Suppressor macrophage treated with lipopolysaccharide for 4 hours (primary cell): ENCODE data around the gene PDZRN3.
"Not testable (repeated sequence)": the region's sequence is repeated elsewhere in the genome, so short reads cannot be mapped to it uniquely, and the experiment has no call there.

ENCODE experiments used
- DNase-seq: peaks from one replicate; pipeline ENCODE4 v3.0.0-alpha.2; 2020

The PDZRN3 gene

DNA sequence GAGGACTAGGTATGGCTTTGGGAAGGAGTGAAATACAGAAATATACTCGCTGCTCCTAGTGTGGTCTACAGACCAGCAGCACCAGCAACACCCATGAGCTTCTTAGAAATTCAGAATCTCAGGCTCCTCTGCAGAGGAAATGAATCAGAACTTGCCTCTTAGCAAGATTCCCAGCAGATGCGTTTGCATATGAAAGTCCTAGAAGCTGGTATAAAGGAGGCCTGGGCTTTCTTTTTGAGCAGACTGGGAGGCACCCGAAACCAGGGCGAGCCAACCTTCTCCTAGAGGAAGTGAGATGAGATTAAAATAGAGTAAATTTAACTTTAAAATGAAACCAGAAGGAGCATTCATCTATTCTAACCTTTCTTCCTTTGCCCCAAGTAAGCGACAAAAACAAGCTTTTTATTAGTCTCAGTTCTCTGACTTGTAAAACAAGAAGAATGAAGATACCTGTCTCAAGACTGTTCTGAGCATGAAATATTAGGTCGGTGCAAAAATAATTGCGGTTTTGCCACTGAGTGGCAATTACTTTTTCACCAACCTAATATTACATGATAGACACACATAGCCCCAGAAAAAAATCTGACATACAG is 140.0 kb downstream of the PDZRN3 start:
- no peak for DNase-seq

DNA sequence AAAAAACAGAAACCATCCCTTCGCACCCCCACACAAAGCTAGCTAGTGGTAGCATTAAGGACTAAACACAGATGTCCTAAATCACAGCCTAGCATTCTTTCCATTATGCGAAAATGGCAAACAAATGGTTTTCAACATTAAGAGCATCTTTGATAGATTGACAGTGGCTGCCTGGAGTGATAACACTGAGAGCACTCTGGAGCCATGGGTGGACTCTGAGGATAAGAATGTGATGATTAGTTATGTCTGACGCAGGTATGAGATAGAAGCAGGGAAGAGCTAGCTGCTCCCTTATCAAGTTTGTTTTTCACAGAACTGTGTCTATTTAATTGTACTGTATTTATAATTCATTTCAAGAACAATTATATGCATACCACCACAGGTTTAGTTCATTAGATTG is 142.9 kb downstream of the PDZRN3 start:
- no peak for DNase-seq

DNA sequence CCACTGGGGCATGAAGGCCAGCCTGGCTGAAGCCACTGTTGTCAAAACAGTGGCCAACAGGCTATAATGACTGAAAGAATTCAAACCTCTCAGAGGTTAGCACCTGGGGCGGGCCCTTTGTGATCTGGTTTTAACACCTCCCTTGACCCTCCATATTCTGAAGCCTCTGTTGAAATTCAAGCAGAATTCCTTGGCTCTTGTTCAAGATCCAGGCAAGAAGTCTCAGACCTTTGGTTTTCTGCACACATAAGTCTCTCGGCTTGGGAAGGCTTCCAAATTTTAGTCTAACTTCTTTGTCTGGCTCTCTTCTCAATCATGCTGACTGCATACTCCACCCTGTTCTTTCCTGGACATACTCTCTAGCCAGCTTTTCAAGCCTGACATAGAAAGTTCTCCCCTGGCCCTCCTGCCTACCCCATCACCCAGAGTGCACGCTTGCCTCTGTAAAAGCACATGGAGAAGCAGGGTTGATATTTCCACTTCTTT is 144.5 kb downstream of the PDZRN3 start:
- no peak for DNase-seq

DNA sequence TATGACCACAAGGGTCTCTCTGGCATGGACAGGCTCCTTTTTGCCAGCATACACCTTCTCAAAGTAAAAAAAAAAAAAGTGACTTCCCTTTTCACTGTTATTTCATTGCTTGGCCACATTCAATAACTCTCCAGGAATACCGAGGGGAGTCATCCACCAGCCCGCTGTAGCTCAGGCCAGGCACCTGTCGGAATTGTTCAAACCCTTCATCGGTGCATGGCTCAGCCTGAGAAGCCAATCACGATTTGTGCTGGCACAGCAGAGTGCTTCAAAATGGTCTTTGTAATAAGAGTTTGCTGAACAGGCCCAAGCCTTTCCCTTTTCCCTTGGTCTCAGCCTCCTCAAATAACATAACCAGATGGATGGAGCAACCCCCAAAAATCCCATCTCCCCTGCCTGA is 145.4 kb downstream of the PDZRN3 start:
- DNase-seq = no peak

DNA sequence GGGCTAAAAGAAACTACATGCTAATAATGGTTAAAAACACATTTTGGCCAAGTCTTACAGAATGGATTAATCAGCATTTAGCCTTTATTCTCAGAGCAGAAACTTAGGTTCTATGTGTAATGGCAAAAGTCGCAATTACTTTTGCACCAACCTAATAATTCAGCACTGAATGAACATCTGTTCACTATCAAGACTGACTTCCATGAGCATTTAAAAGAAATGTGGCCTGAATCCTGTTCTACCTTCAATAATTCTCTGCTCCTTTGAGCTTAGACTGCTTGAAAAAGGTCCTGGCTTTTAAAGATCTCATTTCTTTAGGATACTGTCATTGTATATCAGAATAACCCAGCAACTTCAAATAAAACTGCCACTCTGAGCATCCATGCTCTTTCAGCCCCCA is 145.9 kb downstream of the PDZRN3 start:
- no peak for DNase-seq

DNA sequence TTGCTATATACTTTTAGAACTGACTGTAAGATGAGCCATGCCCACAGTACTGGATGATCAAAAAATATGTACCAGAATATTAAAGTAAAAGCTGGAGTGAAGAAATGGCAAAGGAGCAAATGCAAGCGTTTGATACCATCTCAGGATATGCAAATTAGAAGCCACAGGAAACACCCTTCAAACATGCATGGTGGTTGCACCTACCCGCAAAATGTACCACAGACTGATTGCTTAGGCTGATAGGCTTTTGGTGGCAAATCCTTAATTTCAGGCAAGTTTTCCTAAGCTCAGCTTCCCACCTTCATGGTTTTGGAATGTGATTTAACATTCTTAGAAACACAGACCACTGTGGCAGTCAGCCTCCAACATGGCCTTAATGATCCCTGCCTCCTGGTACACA is 149.0 kb downstream of the PDZRN3 start:
- DNase-seq = no peak

DNA sequence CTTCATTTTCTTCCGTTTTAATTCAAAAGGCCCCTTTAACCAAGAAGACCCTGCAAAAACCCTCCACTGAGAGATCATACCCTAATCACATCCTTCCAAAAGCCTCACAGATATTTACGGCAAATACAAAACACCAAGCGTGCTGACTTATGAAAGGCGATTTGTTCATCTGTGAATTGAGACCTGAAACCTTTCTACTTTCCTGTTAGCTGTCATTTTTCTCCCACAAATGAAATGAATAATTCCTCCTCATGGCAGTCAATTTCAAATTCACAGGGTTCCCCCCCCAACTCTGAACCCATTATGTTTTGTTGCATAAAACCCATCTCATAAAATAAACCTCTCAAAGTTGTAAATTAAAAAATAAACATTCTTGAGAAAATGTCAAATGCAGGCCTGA is 149.6 kb downstream of the PDZRN3 start:
- no peak for DNase-seq

DNA sequence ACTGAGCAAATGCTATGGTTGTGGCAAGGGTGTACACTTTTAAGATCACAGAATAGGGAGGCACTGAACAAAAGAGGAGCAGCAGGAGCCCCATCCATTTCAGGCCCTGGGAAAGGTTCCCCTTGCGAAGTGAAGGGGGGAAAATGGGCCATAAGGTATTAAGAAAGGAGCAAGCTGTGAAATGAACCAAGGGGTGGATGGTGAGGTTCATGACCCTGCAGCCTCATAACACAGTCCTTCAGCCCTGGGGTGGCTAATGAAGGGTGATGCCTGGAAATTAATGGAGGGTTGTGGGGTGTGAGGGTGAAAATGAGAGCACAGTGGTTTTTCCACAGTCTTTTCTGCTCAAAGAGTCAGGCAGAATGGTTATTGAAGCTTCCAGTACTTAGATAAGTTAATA is 150.1 kb downstream of the PDZRN3 start:
- no peak for DNase-seq

DNA sequence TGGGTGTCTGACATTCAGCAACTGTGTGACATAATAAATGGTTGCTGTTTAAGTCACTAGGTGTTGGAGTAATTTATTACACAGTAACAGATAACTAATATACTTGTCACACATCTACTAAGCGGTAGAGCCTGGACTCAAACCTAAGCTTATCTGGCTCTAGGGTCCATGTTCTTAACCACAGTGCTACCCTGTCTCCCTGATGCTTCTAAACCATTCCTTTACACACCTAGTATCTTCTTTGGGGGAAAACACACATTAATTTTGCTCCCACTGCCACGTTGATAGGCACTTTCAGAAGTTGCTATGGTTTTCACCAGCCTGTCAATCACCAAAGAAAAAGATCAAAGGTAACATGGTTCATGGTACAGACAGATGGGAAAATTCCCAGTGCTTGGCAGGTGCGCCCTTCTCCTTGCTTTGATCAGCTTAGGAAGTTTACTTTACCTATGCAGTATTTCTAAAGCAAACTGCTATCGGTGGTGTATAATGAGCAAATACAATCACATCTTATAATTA is 150.8 kb downstream of the PDZRN3 start:
- no peak for DNase-seq

DNA sequence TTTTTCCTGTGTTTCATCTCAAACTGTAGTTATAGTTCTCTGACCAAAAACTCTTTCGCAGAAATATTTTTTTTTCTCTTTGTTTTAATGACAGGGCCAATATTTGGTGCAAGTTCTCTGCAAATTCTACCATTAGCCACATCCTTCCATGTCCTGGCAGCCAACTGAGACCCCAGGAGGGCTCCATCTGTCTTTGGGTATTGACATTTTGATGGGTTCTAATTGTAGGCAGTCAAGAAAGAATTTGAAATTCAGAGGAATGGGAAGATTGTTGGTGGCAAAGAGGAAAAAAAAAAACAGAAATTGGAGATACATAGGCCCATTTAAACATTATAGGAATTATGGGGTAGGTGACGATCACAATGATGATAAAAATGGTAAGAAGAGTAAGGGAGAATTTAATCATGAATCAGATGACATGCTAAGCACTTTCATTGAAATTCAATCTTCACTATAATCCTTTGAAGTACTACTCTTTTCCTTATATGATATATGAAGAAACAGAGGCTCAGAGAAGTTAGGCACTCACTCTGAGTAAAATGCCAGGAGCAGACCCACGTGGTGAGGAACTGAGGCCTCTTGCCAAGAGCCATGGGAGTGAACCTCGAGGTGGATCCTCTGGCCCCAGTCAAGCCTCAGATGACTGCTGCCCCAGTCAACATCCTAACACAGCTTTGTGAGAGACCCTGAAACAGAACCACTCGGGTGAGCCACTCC is 151.4 kb downstream of the PDZRN3 start:
- no peak for DNase-seq

DNA sequence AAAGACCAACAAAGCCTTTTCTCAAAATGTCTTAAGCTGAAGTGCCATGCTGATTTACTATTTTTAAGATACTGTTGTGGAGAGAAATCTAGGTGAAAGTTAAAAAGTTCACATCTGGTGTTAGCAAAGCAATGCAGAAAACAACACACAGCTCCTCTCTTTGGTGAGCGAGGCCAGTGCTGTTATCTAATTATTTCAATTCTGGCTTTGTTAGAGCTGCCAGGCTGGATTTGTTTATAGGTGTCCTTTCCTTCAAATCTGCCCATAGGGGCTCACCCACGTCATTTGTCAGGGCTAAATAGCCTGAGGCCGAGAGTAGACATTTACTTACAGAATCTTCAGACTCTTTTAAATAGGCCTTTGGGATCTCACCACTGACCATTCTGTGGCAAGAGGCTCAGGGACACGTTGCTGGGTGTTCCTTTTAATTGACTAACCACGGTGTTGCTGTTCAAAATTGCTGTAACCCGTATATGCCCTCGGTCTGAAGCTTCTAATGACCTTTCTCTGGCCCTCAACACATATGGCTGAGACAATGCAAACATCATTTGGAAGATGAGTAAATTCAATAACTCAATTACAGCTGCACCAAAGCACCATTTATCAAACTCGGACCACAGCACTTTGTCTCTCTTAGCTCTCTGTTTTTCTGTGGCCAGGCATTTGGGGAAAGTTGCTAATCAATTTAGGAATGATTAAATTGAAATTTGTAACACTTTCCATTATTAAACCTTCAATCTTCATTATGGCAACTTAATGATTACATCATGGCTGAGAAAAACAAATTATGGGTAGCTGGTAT is 152.6 kb downstream of the PDZRN3 start:
- no peak for DNase-seq

DNA sequence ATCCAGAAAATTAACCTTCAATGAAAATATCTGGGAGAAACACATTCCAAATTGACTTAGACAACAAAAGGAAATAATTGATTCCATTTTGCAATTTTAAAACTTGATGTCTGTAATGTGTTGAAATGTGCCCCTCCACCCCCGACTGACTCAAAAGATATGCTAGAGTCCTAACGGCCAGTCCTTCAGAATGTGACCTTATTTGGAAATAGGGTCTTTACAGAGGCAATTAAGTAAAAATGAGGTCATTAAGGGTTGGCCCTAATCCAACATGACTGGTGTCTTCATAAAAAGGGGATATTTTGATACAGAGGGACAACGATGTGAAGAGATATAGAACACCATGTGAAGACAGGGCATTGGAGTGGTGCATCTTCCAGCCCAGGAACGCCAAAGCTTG is 153.9 kb downstream of the PDZRN3 start:
- DNase-seq = no peak

DNA sequence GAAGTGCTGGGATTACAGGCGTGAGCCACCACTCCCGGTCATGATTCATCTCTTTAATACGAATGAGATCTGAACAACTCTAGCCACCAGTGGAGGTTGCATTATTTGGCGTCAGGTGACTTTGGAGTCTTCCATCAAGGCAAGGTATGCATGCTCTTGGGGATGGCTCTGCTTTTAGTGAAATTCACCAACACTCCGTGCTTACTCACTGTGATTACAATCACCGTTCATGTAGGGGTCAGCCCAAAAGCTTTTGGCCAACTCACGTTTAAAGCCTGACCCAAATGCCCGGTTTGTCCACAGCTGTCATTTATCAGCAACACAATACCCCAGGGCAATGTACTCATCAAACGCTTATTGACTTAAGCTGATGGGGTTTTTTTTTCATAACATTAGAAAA is 155.4 kb downstream of the PDZRN3 start:
- DNase-seq = no peak

DNA sequence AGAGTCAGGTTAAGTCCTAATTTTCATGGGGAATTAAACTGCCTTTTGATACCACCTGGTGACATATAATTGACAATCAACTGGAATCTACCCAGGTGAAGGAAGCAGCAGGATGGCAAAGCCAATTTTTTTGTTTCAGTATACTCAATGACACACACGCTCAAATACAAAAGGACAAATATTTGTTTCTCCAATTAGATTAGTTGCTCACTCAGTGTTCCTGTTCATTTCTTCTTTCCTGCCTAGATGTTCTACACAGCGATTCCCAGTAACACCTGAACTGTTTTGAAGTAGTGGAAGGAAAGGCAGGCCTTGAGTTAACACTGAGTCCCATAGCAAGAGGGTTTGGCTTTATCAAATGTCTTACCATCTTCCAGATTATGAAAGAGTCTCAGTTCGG is 157.5 kb downstream of the PDZRN3 start:
- no peak for DNase-seq

DNA sequence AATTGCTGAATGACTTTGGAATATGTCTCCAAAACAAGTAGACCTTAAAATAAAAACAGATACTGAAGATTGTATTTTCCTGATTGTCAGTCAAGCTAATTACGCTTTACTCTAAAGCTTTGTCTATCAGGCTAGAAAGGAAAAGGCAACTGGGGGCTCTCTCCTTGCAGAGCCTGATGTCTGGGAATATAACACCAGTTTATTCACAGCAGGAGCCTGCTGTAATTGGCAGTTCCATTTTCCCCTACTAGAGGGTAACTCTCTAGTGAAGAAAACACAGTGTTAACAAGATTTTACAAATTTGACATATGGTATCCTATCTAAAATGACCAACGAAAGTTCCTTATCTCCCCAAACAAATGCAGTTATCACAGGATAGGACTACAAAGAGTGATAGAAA is 158.8 kb downstream of the PDZRN3 start:
- no peak for DNase-seq

DNA sequence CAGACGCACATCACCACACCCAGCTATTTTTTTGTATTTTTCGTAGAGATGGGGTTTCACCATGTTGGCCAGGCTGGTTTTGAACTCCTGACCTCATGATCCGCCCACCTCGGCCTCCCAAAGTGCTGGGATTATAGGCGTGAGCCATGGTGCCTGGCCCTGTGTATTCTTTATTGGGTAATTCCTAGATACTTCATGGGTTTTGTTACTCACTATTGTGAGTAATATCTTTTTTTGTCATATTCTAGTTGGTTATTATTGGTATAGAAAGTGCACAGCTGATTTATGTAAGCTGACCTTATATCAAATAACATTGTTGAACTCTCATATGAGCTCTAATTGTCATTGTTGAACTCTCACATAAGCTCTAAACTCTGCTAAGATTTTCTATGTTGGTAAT is 160.6 kb downstream of the PDZRN3 start:
- DNase-seq = not testable (repeated sequence)

DNA sequence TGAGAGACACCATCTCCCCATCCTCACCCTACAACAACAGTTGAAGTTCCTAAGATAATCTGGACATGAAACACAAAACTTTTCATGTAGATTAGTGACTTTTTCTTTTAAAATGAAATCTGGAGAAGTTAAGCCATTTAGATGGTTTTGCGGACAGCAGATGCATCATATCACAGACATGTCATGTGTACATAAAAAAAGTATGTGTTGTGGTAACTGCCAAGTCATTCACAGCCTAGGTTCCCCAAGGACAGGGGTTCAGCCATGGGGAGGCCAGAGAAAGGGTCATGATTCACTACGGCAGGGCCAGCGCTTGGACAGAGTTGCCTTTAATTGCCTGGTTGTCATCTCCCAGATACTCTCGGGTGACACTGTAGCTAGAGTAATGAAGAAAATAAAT is 163.2 kb downstream of the PDZRN3 start:
- DNase-seq = no peak

DNA sequence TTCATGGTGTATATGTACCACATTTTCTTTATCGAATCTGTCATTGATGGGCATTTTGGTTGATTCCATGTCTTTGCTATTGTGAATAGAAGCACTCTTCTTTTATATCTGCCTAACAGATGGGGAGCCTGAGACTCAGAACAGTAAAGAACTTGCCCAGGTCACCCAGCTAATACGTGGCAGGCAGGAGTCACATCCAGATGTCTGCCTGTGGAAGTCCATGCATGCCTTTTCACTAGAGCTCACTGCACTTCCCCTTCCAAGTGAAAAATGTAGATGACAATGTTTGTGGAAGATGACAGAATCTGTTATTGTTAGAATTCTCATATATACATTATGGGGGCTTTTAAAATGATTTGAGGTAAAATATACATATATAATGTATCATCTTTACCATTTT is 165.0 kb downstream of the PDZRN3 start:
- DNase-seq = no peak

DNA sequence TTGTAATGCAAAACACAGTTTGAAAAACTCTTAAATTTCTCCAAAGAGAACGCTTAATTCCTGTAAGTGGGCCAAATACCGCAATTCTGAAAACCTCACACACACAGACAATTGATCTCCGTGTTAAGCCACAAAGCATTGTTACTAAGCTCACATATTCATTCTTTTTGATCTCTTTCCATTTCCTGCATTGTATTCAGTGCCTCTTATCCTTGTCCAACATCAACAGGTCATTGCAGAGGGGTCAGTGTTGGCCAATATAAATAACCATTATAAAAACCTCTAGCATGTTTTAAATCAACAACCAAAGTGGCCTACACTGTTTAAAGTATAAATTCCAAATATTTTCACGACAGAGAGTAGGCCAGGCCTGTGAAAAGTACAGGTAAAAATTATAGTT is 171.1 kb downstream of the PDZRN3 start:
- no peak for DNase-seq

DNA sequence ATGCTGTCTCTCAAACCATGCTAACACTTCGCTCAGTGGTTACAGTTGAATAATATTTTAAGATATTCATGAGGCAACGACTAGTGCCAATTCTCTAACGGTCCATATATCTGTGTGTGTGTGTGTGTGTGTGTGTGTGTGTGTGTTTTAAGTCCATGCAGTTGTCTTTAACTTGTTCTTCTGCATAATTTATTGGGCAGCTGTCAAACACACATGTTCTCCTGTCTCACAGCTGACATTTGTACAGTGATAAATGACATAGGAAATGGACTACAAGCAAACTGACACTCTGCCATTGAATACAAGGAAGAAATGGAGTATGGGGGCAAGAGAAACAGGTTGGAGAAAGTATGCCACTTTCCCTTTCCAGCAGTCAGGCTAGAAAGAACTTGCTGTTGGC is 172.0 kb downstream of the PDZRN3 start:
- DNase-seq = no peak

DNA sequence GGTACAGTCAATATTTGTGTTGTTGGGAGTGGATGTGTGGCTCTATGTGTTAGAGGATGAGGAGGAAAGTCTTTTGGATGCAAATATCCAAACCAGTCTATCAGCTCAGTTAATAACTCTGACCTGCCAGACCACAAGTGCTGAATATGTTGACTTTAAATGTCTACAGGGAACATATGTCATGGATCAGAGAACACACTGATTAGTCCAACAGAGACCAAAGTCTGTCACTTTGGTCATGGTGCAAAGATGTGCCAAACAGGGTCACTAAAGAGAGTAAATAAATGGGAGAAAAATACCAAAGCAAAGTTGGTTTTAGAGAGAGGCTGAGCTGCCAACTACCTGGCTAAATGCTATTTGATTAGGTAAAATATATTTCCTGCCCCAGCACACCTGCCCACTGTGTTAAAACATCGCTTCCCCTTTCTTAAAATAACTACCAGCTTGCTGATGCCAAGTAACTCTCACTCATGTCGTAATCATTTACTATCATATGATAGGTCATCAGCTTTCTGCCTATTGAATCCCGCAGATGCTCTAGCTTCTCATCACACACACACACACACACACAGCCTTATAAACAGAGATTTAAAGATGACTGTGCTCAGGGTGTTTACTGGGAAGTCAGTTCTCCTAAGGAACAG is 173.3 kb downstream of the PDZRN3 start:
- peak; percentile 53 for DNase-seq

DNA sequence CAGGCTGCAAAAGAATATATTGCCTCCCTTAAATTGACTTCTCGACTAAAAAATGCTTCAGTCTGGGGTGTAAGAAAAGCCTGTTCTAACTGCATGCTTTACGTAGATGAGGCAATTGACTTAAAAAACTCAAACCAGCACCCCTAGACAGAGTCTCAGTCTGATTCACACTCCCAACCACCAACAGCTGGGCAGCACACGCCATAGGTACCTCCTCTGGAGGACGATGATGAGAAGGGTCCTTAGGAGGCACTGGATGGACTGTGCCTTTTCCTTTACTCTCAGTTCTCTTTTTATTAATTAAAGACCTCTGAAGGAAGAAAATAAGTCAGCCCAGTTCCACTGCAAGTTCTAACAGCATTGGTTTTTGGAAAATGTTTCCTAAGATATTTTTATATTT is 175.0 kb downstream of the PDZRN3 start:
- no peak for DNase-seq

DNA sequence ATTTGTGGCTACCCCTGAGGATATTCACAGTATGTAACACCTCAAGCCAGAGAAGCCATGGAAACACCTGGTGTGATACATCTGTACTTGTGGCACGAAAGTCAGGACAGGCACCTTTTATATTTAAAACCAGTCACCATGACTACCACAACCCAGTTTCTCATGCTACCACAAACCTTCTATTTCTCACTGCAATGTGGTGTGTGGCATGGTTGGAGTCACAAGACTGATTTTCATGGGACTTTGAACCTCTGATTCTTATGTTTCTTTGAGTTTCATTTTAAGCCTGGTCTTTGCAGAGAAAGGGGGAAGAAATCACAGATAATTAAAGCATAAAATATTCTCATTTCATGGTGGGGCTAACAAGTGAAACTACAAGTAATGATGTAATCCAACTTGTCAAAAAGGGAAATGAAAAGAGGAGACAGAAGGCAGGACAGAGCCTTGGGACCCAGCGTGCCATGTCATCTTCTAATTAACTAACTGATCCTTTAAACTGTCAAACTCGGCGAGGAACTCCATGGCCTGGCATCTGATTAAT is 175.9 kb downstream of the PDZRN3 start:
- peak; percentile 56 for DNase-seq
